Stimulated activated CD8-positive, alpha-beta memory T cell treated with anti-CD3 and anti-CD28 coated beads, Interleukin-15, amount 100 ng/mL, for 4 hours (primary cell): ENCODE data around the gene ANKRD7.

Source experiments
- DNase-seq, 2 donors: peaks; one replicate each; pipeline ENCODE4 v3.0.0-alpha.2; 2020; ENCODE audit warnings: low read depth in 2 of 2

Gene ANKRD7

GRCh38 chr7:118224521-118224920, at the start of gene ANKRD7:
ANKRD7 (plus strand) TSS chr7:118224704; CDS start chr7:118224831, 127 bp downstream.
- no peak for DNase-seq

GRCh38 chr7:118175740-118176139, 48.8 kb upstream of the ANKRD7 start:
- no peak for DNase-seq

GRCh38 chr7:118179191-118179590, 45.3 kb upstream of the ANKRD7 start:
- DNase-seq: no peak

- DNase-seq: no peak
Observed at GRCh38 chr7:118182593-118183427, 41.7 kb upstream of the ANKRD7 start.

- no peak for DNase-seq
Observed at GRCh38 chr7:118183428-118183785, 41.1 kb upstream of the ANKRD7 start.

GRCh38 chr7:118183786-118184564, 40.5 kb upstream of the ANKRD7 start, which contains the start of gene LSM8:
LSM8 (plus strand) TSS chr7:118184164; CDS start chr7:118184224, 60 bp downstream.
- DNase-seq: peak; percentile 93 to 96

GRCh38 chr7:118184565-118184940, 40.0 kb upstream of the ANKRD7 start:
- DNase-seq: no peak

- no peak for DNase-seq
Observed at GRCh38 chr7:118185163-118185860, 39.2 kb upstream of the ANKRD7 start.

- DNase-seq: no peak
Observed at GRCh38 chr7:118186501-118186900, 38.0 kb upstream of the ANKRD7 start.

- DNase-seq: no peak
Observed at GRCh38 chr7:118194571-118194970, 29.9 kb upstream of the ANKRD7 start.

GRCh38 chr7:118195837-118196474, 28.5 kb upstream of the ANKRD7 start:
- DNase-seq: peak in 1 of 2 donors; percentile 15

GRCh38 chr7:118202061-118202460, 22.4 kb upstream of the ANKRD7 start:
- no peak for DNase-seq

- DNase-seq: peak; percentile 60 to 69
Observed at GRCh38 chr7:118214051-118214832, 10.3 kb upstream of the ANKRD7 start.

GRCh38 chr7:118214833-118215182, 9.7 kb upstream of the ANKRD7 start:
- DNase-seq: no peak

GRCh38 chr7:118217210-118217619, 7.3 kb upstream of the ANKRD7 start:
- DNase-seq: no peak

- no peak for DNase-seq
Observed at GRCh38 chr7:118218413-118219156, 5.9 kb upstream of the ANKRD7 start.

GRCh38 chr7:118219157-118219512, 5.4 kb upstream of the ANKRD7 start:
- DNase-seq: no peak

- no peak for DNase-seq
Observed at GRCh38 chr7:118220583-118220982, 3.9 kb upstream of the ANKRD7 start.

GRCh38 chr7:118222591-118222990, 1.9 kb upstream of the ANKRD7 start:
- no peak for DNase-seq

- DNase-seq: no peak
Observed at GRCh38 chr7:118232837-118233236, 8.3 kb downstream of the ANKRD7 start.
